ENCODE results near the gene PDZRN4.

DNA sequence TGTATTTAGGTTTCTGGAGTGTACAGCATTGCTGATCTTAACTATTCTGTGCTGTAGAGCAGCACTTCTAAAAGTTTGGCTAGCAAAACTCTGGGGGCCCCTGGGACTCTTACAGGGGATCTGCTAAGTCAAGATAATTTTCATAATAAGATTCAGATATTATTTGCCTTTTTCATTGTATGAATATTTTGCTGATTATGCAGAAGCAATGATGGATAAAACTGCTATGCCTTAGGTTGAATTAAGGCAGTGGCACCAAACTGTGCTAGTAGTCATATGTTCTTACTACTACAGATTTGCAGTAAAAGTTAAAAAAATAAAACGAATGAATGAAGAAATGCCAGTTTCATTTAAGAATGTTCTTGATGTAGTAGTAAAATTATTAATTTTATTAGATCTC lies 160.1 kb downstream of the PDZRN4 start:
- TF ChIP-seq POLR2AphosphoS5 (IDR thresholded peaks at IDR 0.05) (no peak), POLR2A (IDR thresholded peaks at IDR 0.05) (no peak)
- TF ChIP-seq, protein P1, sequence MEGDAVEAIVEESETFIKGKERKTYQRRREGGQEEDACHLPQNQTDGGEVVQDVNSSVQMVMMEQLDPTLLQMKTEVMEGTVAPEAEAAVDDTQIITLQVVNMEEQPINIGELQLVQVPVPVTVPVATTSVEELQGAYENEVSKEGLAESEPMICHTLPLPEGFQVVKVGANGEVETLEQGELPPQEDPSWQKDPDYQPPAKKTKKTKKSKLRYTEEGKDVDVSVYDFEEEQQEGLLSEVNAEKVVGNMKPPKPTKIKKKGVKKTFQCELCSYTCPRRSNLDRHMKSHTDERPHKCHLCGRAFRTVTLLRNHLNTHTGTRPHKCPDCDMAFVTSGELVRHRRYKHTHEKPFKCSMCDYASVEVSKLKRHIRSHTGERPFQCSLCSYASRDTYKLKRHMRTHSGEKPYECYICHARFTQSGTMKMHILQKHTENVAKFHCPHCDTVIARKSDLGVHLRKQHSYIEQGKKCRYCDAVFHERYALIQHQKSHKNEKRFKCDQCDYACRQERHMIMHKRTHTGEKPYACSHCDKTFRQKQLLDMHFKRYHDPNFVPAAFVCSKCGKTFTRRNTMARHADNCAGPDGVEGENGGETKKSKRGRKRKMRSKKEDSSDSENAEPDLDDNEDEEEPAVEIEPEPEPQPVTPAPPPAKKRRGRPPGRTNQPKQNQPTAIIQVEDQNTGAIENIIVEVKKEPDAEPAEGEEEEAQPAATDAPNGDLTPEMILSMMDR (IDR thresholded peaks at IDR 0.05 in 8 of 11, conservative IDR thresholded peaks at IDR 0.05 in 3 of 11), result no peak

Measured in spleen (tissue), 7 donors.